Mononuclear cell (primary cell): ENCODE measurements around the gene RELA. TPM values are rescaled to one million over a fixed set of nuclear protein-coding genes. Genes with fewer than 3 reads are reported as not detected.

Experiments used
- H3K27me3 ChIP-seq: 2 replicates; pipeline ENCODE4 v1.6.0; 2011; ENCODE audit warnings: low read length, control low read depth; ENCODE audit not compliant: insufficient read depth
- H3K4me1 ChIP-seq: 2 replicates; pipeline ENCODE4 v1.5.1; 2011; ENCODE audit warnings: mild to moderate bottlenecking, low read length, control low read depth; ENCODE audit not compliant: insufficient read depth
- H3K4me3 ChIP-seq: 2 replicates; pipeline ENCODE4 v1.5.1; 2011; ENCODE audit warnings: mild to moderate bottlenecking, low read length, moderate library complexity
- H3K9me3 ChIP-seq: 2 replicates; pipeline ENCODE4 v1.5.1; 2011; ENCODE audit warnings: low read depth, mild to moderate bottlenecking, control low read depth, low read length
- total RNA-seq: library from RNA; depleted of rRNA; stranded (reverse); fragments of >200 nt; gene quantifications from one replicate; pipeline ENCODE4 v1.2.3, GENCODE V29; 2012

RELA gene
- total RNA-seq, 1 donor: 107 TPM

DNA sequence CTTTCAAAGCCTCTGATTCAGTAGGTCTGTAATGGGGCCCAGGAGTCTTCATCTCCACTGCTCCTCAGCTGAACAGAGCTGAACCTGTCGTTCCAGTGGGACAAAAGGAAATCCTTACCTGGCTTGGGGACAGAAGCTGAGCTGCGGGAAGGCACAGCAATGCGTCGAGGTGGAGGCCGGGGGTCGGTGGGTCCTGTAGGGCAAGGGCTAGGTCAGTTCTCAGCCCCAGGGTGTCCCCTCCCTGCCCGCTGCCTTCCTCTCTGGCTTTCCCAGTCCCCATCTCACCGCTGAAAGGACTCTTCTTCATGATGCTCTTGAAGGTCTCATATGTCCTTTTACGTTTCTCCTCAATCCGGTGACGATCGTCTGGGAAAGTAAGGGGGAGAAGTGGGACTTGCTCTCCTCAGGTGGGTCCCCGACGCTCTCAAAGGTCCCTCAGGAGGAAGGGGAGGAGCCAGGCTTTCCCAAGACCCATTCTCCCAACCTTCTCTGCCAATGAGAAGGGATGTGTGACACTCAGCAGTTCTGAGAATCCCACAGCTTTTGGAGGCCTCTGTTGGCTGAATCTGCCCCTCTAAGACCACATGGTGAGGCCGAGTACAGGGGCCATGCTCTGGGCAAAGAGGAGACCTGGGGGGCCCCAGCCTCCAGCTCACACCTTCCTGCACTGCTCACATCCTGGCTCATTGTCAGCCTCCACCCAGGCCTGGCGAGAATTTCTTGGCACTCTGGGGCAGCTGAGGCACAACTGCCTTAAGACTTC is 7.0 kb downstream of the RELA start:
- no peaks in the 10 kb centered on the region for H3K9me3 ChIP-seq
- peaks cover 40% of the 10 kb centered on the region for H3K4me1 ChIP-seq

DNA sequence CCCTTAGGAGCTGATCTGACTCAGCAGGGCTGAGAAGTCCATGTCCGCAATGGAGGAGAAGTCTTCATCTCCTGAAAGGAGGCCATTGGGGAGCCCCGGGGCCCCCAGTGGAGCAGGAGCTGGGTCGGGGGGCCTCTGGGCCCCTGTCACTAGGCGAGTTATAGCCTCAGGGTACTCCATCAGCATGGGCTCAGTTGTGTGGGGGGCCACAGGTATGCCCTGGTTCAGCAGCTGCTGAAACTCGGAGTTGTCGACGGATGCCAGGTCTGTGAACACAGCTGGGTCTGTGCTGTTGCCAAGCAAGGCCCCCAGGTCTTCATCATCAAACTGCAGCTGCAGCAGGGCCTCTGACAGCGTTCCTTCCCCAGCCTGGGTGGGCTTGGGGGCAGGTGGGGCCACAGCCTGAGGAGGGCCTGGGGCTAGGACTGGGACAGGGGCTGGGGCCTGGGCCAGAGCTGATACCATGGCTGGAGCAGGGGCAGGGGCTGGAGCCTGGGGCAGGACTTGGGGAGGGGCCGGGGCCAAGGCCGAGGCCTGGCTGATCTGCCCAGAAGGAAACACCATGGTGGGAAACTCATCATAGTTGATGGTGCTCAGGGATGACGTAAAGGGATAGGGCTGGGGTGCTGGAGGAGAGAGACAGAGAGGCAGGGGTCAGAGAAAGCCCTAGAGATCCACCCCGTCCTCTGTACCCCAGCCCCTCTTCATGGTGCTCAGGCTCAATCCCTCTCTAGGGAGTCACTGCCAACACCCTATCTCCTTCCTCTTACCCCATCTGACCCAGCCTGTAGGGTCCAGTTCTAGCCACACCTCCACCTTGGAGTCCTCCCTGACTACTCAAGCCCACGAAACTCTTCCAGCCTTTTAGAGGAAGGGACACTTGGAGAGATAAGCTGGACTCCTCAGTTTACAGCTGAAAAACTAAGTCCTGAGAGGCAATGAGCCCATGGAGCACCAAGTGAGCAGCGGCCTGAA is 8.1 kb downstream of the RELA start:
- Histone ChIP-seq H3K4me1 (peaks cover 44% of the 10 kb centered on the region), H3K9me3 (no peaks in the 10 kb centered on the region), H3K4me3 (no peak overlapping the region), H3K27me3 (no peaks in the 10 kb centered on the region)

More for the DNA sequence above, 7.0 kb downstream of the RELA start:
- Histone ChIP-seq H3K27me3 (no peaks in the 10 kb centered on the region), H3K4me3 (no peak overlapping the region)

DNA sequence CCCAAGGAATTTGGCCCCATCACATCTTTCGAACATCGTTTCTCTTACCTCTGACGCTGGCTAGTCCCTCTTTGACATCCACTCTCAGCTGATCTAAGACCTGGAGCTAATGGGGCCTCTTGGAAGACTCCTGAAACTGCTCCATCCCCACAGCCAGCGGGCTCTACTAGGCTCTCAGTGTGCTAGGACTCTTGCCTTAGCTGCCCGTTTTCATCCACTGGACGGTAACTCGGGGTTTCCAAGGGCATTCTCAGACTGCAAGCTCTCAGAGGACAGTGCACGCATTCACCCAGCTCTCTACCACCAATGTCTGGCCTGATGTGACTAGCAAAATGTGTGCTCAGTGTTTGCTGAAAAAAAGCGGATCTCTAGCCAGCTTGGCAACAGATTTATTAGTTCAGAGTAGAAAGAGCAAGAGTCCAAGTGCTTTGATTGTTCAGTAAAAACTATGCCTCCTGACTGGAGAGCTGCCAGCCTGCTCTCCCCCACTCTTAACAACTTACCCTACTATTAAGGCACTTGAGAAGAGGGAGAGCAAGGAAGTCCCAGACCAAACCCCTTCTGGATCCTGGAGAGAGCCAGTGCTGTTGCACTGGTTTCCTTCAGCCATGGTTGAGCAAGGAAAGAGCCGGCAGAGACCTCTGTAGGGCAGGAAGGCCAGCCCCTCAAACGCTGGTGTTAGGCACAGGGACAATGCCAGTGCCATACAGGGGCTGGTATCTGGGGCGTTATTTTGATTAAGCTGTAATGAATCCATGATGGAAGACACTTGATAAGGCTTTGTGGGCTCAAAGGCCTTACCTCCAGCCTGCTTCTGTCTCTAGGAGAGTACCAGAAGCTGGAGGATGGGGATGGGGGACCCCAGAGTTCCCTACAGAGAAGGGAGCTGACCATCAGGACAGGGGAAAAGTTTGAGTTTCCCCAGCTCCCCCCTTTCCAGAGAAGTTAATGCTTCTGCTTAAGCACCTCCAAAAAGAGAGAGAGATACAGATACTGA is 9.2 kb downstream of the RELA start:
- peaks cover 44% of the 10 kb centered on the region for H3K4me1 ChIP-seq
- H3K9me3 ChIP-seq: no peaks in the 10 kb centered on the region
- H3K4me3 ChIP-seq: peak overlapping the region; percentile 49
- no peaks in the 10 kb centered on the region for H3K27me3 ChIP-seq

DNA sequence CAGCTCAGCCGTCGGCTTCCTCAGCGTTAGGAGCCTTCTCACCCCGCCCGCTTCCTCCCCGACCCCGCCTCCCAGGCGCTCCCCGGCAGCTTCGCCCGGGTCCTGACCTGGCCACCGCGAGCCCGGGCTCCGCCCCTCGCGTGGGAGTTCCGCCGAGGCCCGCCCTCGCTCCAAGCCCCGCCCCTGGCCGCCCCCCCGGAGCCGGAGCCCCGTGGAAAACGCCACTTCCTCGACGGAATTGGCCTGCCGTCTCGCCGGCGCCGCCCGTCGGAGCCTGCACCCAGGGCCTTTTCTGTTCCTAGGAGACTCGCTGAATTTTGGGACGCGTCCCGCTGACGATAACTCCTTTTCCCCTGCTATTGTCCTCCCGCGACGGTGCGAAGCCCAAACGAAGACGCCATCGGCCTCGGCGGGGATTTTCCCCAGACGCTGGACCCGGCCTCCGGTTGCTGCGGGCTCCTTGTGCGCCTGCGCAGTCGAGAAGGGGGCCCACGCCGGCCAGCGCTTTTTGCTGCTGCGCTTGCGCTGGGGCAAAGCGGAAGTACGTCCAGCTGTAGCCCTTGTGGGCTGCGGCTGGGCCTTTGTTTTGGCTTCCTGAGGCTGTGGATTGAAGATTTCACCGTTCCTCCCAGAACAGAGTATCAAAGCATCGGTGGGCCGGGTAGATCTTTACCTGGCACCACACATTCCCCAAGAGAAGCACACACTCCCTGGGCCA is 10.0 kb downstream of the RELA start:
- peaks cover 44% of the 10 kb centered on the region for H3K4me1 ChIP-seq

DNA sequence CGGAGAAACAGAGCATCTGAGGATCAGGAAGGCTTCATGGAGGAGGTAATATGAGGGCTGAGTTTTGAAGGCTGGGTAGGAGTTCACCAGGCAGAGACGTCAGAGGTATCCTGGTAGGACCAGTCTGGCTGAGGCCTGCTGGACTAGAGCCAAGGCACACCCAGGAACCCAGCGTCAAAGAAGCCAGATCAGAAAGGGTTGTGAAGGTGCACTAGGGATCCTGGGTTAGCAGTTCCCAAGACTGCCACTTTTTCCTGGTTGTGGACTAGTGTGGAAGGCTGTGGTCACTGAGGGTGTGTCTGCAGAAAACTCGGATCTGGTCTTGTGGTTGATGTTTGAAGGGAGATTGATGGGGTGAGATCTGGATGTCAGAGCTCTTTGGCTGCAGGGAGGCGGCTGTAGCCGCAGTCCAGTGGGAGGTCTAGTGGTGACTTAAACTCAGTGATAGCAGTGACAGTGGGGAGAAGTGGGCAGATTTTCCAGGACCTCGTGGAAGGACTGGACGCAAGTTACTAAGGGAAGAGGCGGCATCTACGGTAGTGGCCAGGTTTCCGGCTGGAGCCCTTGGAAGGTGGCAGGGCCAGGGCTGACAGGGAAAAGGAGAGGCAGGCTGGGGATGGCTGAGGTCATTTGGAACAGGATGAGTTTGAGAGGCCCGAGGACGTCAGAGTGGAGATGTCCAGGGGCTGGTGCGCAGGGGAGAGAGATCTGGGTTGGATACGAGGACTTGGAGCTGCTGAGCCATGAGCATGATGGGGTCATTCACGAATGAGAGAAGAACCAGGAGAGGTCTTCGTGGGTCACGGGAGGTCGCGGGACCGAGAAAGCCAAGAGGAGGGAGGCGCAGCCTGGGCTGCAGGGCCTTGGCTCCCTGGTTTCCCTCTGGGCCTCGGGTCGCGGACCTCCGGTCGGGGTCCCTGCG is 10.9 kb downstream of the RELA start:
- H3K27me3 ChIP-seq: no peaks in the 10 kb centered on the region
- H3K4me1 ChIP-seq: peaks cover 44% of the 10 kb centered on the region
- peak overlapping the region; percentile 49 for H3K4me3 ChIP-seq
- H3K9me3 ChIP-seq: no peaks in the 10 kb centered on the region

More for the DNA sequence above, 10.0 kb downstream of the RELA start:
- Histone ChIP-seq H3K27me3 (no peaks in the 10 kb centered on the region), H3K4me3 (peak overlapping the region; percentile 49), H3K9me3 (no peaks in the 10 kb centered on the region)

DNA sequence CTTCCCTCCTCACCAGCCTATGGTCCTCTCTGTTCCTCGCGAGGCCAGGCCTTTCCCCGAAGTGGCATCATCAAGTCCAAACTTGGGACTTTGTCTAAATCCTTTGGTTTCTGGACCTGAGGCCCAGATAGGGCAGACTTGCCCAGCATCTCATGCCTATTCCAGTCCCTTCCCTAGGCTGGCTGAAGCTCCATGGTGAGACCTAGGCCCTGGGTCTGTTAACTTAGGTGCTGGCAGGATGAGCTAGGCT is 11.5 kb downstream of the RELA start:
- Histone ChIP-seq H3K9me3 (no peaks in the 10 kb centered on the region), H3K4me1 (peaks cover 44% of the 10 kb centered on the region), H3K27me3 (no peaks in the 10 kb centered on the region), H3K4me3 (no peak overlapping the region)

DNA sequence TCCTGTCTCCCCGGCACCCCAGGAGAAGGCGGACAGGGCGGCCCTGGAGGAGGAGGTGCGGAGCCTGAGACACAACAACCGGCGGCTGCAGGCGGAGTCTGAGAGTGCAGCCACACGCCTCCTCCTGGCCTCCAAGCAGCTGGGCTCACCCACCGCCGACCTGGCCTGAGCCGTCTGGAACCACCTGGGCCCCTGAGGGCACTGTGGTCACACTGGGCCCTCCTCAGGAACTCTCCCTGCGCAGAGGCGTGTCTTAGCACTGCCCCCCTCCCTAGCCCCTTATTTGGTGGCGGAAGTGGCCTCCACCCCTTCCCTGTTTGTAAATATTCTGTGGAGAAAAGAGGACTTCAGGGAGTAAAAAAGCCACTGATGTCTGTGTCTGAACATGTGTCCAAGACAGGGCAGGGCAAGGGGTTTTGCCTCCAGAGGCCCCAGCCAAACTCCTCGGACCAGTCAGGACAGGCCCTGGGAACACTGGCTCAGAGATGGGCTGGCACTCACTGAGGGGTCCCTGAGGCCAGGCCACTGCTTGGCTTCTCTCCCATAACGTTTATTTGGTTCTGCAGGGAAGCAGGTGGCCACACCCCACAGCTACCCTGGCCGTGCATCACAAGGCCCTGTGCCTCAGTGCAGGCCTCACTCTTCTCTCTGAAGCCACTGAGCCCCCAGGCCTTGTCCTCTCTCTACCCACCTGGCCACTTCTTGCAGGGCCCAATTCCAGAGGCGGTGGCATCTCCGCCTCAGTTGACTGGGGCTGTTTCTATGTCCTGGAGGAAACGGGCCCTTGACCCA is 12.0 kb downstream of the RELA start:
- Histone ChIP-seq H3K4me1 (peaks cover 44% of the 10 kb centered on the region), H3K9me3 (no peaks in the 10 kb centered on the region), H3K4me3 (no peak overlapping the region), H3K27me3 (no peaks in the 10 kb centered on the region)

DNA sequence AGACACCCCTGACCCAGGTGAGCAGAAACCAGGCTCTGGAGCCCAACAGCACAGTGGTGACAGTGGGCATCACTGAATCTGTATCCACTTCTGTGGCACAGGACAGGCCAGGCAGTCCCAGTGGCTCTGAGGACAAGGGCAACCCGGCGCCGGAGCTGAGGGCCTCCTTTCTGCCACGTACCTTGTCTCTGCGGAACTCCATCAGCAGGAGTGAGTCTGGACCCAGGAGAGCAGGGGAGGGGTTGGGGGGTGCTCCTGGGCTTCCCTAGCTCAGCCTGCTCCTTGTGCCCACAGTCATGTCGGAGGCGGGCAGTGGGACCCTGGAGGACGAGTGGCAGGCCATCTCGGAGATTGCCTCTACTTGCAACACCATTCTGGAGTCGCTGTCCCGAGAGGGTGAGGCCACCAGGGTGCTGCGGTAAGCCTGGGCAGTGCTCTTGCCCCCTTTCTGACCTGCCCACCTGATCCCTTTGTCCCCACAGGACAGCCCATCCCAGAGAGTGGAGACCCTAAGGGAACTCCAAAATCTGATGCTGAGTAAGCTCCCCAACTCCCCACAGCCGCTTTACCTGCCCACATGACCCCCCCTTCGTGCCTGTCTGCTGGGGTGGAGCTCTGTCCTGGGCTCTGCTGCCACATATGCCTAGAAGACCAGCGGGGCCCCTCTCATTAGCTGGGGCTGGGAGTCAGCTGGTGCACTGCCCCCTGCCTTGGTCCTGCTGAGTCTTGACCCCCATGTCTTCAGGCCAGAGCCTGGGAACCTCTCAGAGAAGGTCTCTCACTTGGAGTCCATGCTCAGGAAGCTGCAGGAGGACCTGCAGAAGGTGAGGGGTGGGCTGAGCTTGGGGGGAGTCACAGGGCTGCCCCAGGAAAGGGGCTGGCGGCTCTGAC is 12.8 kb downstream of the RELA start:
- no peaks in the 10 kb centered on the region for H3K27me3 ChIP-seq
- H3K4me1 ChIP-seq: peaks cover 44% of the 10 kb centered on the region
- no peak overlapping the region for H3K4me3 ChIP-seq
- no peaks in the 10 kb centered on the region for H3K9me3 ChIP-seq

DNA sequence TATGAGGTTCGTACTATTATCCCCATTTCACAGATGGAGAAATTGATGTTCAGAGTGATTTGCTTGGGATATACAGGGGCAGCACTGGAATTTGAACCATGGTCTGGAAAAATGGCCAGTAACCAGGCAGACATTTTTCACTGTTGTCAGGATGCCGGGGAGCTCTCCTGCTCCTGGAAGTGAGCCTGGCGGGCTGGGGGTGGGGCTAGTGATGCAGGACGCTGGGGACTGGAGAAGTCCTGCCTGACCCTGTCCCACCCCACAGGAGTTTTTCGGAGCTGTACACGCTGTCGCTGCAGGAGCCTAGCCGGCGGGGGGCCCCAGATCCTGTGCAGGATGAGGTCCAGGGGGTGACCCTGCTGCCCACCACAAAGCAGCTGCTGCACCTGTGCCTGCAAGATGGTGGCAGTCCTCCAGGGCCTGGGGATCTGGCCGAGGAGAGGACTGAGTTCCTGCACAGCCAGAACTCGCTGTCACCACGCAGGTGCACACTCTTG is 13.7 kb downstream of the RELA start:
- Histone ChIP-seq H3K4me3 (no peak overlapping the region), H3K4me1 (peaks cover 41% of the 10 kb centered on the region), H3K9me3 (no peaks in the 10 kb centered on the region), H3K27me3 (no peaks in the 10 kb centered on the region)

DNA sequence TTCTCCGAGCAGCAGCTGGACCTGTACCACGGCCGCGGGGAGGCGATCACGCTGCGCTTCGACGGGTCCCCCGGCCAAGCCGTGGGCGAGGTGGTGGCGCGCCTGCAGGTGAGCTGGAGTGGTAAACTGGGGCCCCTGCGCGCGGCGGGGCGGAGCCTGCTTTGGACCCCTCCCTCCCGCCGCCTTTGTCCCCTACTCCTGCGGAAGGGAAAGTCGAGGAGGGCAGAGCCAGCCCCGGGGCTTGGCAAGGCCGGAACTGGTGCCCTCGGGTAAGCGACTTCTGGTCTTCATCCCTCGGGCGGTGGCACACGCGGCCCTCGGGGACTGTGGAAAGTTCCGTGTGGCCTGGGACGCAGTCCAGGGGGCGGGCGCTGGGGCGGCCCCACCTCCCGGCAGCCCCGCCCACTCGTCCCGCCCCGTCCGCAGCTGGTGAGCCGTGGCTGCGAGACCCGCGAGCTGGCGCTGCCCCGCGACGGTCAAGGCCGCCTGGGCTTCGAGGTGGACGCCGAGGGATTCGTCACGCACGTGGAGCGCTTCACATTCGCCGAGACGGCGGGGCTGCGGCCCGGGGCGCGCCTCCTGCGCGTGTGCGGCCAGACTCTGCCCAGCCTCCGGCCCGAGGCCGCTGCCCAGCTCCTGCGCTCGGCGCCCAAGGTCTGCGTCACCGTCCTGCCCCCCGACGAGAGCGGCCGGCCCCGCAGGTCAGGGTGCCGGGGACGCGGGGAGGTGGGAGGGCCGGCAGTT is 15.6 kb downstream of the RELA start:
- peaks cover 44% of the 10 kb centered on the region for H3K4me1 ChIP-seq
- no peaks in the 10 kb centered on the region for H3K9me3 ChIP-seq
- no peak overlapping the region for H3K4me3 ChIP-seq
- no peaks in the 10 kb centered on the region for H3K27me3 ChIP-seq

DNA sequence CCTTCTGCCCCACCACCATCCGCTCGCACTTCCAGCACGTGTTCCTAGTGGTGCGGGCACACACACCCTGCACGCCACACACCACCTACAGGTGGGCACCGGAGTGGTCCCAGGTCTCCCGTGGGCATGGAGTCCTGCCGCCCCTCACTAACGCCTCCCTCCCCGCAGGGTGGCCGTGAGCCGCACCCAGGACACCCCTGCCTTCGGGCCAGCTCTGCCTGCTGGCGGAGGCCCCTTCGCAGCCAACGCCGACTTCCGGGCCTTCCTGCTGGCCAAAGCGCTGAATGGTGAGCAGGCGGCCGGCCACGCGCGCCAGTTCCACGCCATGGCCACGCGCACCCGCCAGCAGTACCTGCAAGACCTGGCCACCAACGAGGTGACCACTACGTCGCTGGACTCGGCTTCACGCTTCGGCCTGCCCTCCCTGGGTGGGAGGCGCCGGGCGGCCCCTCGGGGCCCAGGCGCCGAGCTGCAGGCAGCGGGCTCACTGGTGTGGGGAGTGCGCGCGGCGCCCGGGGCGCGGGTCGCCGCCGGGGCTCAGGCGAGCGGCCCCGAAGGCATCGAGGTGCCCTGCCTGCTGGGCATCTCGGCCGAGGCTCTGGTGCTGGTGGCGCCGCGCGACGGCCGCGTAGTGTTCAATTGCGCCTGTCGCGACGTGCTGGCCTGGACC is 16.3 kb downstream of the RELA start:
- peaks cover 44% of the 10 kb centered on the region for H3K4me1 ChIP-seq
- no peaks in the 10 kb centered on the region for H3K27me3 ChIP-seq
- no peak overlapping the region for H3K4me3 ChIP-seq
- no peaks in the 10 kb centered on the region for H3K9me3 ChIP-seq
